GM21390 (cell line): ENCODE measurements around the gene ADGRG3.

Source experiments
- ATAC-seq: cut with Tn5 transposase; IDR thresholded peaks from one replicate; pipeline ENCODE4 v1.9.1; 2021; ENCODE audit not compliant: unreplicated experiment

The ADGRG3 gene

DNA sequence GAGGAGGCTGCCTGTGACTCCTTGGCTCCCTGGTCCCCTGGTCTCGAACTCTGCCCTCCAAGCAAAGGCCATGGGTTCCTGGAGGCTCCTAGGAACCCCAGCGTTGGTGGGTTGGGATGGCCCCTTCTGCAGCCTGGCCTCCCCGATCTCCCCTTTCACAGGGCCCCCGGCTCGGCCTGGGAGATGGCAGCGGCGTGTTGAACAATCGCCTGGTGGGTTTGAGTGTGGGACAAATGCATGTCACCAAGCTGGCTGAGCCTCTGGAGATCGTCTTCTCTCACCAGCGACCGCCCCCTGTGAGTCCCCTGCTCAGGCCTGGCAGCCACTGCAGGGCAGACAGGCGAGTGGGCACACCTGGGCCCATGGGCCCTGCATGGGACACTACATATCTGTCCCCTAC lies 10.9 kb downstream of the ADGRG3 start:
- ATAC-seq = no peak

DNA sequence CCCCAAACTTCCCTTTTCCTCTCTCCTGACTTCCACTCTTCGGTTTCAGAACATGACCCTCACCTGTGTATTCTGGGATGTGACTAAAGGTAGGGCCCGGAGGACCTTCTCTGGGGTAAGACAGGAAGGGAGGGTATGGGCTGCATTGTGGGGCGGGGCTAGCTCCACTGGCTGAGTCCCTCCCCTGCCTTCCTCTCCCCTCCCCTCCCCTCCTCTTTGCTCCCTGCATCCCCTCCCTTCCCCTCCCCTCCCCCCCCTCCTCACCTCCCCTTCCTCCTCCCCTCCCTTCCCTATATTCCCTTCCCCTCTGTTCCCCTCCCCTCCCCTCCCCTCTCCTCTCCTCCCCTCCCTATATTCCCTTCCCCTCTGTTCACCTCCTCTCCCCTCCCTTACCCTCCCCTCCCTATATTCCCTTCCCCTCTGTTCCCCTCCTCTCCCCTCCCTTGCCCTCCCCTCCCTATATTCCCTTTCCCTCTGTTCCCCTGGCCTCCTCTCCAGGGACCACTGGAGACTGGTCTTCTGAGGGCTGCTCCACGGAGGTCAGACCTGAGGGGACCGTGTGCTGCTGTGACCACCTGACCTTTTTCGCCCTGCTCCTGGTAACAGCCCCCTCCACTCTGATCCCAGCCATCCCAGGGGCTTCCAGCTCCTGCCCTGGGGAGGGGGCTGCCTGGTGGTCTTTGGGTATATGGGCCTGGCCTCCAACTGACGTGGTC lies 11.8 kb downstream of the ADGRG3 start:
- no peak for ATAC-seq

DNA sequence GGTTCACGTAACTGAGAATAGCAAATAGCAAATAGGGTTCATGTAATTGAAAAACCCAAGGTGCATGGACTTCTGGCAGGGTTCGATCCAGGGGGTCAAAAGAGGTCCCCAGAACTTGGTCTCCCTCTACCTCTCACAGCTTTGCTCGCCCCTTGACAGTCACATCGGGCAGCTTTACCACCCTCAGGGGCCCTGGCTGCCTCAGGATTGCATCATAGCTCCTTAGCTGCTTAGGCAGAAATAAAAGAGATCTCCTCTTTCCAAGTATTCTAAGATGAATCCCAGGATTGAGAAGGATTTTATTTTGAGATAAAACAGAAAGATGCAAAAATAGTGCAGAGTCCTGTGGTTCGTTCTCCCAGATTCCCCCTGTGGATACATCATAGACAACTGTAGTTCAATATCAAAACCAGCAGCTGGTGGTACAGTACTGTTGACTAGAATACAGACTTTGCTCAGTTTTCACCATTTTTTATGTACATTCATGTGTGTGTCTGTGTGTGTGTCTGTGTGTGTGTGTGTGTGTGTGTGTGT lies 12.8 kb downstream of the ADGRG3 start:
- ATAC-seq = no peak

DNA sequence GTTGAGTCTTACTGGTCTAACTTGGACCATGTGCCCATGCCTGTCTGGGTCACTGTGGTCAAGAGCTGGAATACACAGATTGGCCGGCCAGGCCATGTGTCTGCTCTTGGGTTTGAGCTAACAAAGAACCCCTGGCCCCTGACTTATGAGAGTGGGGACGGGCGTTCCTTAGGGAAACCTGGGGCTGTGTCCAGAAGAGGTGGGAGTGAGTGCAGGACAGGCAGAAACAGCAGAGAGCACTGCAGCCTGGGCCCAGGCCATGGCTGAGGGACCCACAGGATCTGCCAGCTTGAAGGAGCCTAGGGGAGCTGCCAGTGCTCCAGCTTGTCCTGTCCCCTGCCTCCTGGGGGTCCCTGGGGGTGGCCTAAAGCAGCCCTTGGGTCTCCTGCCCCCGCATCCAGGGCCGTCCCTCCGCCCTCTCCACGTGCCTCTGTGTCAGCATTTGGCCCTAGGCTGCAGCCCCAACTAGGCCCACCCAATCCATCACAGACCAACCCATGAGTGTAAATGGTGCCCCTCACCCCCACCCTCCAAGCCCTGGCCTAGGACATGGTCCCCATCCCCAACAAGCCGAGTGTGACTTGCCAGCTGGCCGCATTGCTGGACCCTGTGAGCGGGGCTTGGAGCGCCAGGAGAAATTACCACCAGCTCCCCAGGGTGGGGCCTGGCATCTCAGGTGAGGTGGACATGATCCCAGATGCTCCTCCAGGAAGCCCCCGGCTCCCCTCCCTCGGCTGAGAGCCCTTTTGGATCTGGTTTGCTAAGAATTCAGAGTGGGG lies 14.0 kb downstream of the ADGRG3 start:
- no peak for ATAC-seq

DNA sequence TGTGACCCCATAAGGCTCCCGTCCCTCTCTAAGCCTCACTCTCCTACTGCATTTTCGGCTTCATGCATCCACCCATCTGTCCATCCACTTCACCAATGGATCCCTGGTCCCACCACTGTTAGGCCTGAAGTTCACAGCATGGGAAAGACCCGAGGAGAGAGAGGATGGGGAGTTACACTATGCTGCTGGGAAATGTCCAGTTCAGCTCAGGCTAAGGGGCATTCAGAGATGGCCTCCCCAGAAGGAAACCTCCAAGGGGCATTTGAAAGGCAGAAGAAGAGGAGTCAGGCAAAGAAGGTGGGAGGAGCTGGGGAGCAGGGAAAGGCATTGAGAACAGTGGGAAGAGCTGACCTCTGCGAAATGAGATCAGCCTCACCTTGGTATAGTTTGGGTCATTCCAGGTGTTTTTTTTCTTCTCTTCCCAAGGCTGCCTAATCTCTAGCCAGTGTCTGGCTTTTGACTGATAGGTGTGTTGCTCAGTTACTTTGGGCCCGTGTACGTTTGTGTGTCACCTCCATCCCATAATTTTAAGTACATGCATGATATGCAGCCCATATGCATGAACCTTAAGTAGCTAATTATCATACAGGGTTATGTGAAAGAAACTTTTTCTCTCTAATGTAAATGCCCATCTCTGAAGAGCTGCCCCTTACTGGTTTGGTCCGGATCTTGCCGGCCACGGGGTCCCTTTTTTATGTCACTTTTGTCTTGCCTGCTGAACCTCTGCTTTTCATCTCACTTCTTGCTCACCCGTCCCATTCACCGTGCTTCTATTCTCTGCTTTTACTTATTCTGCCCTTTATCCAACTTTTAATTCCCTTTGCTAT lies 14.9 kb downstream of the ADGRG3 start:
- no peak for ATAC-seq

DNA sequence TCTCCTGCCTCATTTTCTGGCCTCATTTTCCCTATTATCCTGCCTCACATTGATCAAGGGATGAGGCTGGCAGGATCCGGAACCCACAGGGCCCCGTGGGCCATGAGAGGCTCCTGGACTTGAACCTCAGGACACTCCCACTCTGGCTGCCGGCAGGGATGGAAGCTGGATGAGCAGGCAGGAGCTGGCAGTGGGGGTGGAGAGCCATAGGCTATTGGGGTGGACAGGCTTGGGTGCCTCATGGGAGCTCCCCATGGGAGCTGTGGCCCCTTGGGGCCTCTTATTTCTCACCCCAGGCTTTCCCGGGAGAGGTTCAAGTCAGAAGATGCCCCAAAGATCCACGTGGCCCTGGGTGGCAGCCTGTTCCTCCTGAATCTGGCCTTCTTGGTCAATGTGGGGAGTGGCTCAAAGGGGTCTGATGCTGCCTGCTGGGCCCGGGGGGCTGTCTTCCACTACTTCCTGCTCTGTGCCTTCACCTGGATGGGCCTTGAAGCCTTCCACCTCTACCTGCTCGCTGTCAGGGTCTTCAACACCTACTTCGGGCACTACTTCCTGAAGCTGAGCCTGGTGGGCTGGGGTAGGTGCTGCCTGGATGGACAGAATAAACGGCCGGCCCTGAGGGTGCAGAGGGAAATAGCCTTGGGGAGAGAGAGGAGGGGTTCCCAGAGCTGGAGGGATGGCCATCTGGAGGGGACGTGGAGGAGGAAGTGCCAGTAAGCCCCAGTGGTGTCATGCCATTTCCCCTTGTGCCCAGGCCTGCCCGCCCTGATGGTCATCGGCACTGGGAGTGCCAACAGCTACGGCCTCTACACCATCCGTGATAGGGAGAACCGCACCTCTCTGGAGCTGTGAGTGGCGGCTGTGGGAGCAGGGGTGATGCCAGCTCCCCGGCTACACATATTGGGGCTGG lies 15.8 kb downstream of the ADGRG3 start:
- no peak for ATAC-seq

DNA sequence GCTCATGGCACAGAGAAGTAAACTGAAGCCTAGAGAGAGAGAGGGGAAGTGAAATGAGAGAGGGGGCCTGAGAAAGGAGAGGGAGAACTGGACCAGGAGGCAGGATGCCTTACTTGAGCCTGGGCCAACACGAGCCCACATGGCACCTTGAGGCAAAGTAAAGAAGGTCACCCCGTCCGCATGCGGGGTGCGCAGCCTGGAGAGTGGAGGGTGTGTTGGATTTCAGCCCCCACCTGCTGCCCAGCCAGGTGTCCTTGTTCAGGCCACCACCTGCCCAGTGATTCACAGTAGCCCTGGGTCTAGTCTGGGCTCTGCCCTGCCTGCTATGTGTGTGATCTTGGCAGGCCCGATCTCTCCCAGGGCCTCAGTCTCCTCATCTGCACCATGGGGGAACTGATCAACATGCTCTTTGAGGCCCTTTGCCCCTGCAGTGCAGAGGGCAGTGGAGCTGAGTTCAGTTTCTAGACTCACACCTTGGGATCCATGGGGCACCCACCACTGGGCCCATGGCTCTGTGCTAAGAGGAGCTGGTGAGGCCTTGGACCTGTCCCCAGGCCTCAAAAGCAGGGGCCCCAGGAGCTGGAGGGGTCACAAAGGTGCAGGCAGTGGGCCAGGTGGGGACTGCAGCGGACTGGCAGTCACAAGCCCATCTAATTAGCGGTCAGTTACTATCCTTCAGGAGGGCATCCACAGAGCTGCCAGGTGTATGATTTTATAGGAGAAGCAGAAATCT lies 16.7 kb downstream of the ADGRG3 start:
- ATAC-seq = no peak

DNA sequence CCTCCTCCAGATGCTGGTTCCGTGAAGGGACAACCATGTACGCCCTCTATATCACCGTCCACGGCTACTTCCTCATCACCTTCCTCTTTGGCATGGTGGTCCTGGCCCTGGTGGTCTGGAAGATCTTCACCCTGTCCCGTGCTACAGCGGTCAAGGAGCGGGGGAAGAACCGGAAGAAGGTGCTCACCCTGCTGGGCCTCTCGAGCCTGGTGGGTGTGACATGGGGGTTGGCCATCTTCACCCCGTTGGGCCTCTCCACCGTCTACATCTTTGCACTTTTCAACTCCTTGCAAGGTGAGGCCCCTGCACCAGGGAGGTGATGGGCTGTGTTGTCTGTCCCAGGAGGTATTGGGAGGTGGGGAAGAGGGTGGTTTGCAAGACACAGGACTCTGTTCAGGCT lies 17.5 kb downstream of the ADGRG3 start:
- no peak for ATAC-seq

DNA sequence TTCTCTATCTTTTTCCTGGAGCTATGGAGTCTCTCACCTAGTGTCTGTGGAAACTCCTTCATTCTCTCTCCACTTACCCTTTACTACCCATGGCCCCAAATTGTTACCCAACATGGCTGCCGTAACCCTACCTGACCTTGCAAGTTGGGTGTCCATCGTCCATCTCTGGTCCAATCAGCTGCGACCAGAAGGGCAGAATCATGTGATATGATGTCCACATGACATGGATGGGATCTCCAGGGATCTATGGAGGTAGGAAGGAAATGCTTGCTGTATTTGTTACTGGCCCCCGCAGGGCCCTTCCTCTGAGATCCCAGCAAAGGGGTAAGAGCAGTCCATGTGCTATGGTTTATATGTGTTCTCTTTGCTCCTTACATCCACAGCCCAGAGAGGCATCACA lies 18.5 kb downstream of the ADGRG3 start:
- no peak for ATAC-seq

DNA sequence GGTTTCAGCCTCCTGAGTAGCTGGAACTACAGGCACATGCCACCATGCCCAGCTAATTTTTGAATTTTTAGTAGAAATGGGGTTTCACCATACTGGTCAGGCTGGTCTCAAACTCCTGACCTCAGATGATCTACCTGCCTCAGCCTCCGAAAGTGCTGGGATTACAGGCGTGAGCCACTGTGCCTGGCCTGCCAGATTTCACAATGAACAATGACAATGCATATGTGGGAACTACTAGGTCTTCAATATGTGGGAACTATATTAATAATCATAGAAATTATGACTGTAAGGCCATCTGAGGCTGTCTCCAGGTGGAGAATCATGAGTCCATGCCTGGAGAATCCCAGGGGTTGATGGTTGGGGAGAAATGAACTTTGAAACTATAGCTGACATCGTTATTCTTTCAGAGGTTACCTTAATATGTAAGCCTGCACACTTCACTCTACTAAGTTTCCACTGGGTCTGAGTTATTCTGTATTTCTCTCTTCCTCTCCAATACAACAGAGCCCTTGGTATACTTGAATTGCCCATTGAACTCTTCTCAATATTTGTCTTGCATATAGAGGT lies 19.3 kb downstream of the ADGRG3 start:
- ATAC-seq = no peak

DNA sequence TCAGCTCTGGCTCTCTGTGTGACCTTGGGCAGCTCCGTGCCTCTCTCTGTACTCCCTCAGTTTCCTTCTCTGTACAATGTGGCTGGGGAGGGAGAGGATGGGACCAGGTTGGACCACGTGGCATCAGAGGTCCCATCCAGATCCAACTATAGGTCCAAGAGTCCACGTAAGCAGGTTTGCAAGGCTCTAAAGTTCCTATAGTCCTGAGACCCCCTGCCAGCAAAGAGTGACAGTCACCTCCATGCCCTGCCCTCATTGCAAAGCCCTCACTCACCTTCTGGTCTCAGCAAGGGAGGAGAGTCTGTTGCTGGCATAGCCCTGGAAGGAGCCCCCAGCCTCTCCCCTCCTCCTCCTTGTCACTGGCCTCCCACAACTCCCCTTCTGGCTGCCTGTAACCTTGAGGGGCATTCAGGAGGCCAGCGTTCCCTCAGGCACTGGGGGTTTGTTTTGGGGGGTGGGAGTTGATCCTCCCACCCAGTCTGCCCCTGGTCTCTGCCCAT lies 20.4 kb downstream of the ADGRG3 start:
- ATAC-seq = no peak

DNA sequence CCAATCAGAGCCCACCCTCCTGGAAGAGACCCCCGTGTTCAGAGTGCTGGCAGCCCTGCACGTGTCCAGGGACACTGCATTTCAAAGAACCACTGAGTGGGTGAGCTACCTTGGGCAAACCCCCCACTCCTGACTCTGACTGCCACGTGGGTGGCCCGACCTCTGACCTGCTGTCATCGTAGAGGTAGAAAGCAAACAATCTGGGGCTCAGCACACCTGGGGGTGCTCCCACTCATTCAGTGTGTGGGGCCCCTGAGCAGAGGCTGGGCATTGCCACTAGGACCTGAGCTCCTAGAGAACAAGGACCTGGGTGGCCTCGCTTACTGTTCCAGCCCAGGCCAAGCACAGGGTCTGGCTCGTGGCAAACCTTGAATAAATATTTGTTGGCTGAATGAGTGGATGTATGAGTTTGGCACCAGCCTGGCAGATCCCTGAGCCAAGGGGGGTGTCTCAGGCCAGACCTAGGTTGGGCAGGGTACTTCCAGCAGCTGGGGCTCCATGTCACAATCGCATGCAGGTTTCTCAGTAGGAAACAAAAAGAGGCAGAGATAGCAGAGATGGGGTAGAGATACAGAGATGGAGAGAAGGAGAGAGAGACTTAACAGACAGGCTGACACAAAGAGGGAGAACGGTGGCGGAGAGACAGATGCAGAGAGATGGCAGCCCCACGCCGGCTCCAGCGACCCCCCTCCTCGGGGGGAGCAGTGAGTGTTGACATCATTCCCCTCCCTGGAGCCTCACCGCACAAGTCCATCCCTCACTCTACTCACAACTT lies 21.1 kb downstream of the ADGRG3 start:
- no peak for ATAC-seq

DNA sequence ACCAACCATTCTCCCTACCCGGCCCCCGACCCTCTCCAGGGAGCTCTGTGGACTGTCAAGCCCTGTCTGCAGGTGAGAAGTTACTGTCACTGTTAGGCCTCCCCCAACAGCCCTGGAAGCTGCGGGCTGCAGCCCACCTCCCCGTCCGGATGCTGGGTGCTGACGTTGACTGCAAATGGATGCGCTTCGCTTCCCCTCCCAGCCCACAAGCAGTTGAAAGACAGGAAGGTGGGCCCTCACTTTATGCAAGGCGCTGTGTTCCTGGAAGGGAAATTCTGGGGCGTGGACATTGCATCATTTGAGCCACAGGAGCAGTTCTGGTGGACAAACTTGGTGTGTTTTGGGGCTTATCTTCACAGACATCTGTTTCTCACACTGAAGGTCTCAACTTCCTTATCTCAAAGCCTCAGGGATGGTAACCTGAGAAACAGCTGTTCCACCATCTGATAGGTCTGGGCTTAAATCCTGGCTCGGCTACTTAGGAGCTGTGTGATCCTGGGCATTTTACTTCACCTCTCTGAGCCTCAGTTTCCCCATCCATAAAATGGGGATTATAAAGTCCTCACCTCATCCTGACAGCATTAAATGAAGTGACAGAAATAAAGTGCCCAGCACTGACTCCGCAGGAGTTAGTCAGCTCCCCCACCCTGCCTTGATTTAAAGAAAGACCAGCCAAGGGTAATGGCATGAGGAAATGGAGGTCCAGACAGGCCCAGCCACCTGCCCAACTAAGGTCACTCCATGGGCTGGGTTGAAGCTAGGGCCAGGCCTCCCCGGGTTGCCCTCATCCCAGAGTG lies 21.9 kb downstream of the ADGRG3 start:
- ATAC-seq = peak; percentile 51

DNA sequence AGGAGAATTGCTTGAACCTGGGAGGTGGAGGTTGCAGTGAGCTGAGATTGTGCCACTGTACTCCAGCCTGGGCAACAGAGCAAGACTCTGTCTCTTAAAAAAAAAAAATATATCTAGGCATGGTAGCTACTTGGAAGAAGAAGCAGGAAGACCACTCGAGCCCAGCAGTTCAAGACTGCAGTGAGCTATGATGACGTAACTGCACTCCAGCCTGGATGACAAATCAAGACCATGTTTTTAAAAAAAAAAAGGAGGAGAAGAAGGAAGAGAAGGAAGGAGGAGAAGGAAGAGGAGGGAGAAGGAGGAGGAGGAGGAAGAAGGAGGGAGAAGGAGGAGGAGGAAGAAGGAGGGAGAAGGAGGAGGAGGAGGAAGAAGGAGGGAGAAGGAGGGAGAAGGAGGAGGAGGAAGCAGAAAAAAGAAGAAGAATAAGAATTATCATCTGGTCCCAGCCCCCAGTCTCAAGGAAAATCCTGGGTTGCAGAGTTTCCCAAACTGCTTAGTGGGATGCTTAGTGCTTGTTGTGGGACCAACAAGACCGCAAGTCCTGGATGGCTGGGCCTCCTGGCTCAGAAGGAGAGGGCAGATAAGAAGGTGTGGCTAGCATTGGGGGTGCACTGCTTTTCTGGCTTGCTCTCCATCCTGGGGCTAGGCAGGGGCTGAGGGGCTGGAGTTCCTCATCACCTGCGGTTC lies 22.8 kb downstream of the ADGRG3 start:
- ATAC-seq = no peak

DNA sequence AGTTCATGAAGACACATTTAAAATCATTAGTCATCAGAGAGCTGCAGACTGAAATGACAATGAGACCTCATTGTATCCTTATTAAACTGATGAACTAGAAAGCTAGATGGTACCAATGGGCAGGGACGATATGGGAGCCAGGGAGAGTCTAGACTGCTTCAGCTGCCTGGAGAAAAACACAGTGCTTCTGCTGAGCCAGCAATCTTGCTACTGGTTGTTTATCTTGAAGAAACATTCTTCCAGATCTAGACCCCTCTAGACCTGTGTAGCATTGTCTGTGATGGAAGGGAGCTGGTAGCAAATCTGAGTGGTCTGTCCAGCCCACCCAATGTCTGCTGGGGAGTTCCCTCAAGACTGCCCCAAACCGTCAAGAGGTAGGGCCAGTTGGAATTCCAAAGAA lies 24.5 kb downstream of the ADGRG3 start:
- ATAC-seq = no peak

DNA sequence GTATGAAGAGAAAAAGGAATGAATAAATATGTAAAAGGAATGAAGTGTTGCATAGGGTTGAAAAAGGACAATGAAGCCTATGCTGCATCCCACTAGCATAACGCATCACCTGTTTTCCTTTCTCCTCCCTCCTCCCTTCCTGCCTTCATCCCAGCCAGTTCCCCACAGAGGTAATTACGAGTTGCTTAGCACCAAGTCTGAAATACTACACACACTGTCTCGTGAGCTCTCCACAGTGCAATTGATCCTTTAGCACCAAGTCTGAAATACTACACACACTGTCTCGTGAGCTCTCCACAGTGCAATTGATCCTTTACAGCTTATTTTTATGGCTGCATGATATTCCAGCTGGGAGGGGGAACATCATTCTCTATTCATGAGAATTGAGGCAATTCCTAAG lies 25.4 kb downstream of the ADGRG3 start:
- no peak for ATAC-seq

DNA sequence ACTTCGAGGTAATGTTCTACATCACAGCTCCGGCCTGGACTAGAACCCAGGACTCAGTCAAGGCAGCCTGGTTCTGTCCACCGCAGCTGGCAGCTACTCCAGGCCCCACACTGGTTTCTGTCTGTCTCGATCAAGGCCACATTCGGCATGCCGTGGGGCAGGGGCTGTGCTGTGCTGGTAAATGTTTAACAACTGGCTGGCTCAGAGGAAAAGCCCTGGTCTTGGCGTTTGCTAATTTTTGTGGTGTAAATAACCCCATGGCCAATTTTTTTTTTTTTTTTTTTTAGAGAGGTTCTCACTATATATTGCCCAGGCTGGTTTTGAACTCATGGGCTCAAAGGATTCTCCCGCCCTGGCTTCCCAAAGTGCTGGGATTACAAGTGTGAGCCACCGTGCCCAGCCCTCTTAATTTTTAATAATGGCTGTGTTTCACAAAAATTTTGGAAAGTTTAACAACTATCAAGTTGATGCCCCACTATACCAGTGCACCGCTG lies 26.2 kb downstream of the ADGRG3 start:
- ATAC-seq = no peak
